Measurements from ENCODE around the gene PSEN2. TPM values are rescaled to one million over a fixed set of nuclear protein-coding genes. Genes with fewer than 3 reads are reported as not detected.
A peak's percentile ranks its signal among the peaks of the same experiment; 100 is the strongest.

The PSEN2 gene
- total RNA-seq, 1 donor from 2014 or later = 22.2 TPM

DNA sequence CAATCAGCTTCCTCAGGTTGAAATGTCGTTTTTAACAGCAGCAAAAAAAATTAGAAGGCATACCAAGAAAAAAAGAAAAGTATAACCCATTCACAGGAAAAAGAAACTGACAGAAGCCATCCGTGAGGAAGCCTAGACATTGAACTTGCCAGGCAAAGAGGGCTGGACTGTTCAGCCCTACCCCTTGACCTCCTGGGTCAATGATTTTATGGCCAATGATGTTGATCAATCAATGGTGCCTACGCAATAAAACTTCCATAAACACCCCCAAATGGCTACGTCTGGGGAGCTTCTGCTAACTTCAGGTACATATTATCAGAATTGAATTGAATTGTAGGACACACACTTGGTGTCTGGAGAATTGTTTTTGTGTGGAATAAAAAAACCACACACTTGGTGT, 4.8 kb upstream of the PSEN2 start:
- no peak for DNase-seq (ENCODE audit: low read depth)

DNA sequence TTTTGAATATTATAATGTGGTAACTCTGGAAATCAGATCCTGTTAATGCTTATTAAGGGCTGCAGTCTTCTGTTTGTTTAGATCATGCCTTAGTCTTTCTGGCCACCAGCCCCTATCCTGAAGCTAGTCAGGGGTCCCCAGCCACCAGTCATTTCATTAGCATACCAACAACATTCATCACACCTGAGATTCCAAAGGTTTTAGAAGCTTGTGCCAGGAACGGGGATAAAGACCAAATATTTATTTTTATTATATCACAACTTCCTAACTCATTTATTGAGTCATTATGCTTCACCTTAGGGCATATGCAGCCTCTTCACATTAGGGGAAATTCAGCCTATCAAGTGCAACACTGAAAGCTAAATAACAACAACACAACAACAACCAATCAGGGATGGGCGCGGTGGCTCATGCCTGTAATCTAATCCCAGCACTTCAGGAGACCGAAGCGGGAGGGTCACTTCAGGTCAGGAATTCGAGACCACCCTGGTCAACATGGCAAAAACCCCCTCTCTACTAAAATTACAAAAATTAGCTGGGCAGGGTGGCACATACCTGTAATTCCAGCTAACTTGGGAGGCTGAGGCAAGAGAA, 2.9 kb upstream of the PSEN2 start:
- no peak for DNase-seq (ENCODE audit: low read depth)

DNA sequence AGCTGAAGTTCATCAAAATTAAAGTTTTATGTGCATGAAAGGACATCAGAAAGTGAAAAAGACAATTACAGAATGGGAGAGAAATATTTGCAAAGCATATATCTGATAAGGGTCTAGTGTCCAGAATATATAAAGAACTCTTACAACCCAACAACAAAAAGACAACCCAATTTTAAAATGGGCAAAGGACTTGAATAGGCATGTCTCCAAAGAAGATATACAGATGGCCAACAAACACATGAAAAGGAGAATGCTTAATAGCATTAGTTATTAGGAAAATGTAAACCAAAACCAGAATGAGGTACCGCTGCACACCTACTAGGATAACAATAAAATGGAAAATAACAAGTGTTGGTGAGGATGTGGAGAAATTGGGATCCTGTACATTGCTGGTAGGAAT, 1.7 kb upstream of the PSEN2 start:
- no peak for DNase-seq (ENCODE audit: low read depth)

DNA sequence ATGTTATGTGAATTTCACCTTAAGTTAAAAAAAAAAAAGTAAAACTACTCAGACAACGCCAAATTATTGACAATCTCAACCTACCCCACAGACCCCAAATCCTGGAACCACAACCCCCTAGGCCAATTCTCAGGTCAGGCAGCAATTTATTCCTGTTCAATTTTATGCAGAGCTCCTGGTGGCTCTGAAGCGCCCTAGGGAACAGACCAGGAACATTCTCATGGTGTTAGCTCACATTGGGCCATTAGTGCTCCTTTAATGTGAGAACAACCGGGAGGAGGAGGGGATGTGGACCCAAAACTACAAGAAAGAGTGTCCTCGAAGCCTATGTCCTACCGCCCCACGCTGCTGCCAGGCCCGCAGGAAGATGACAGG, 403 bp upstream of the PSEN2 start:
- peak; percentile 74 for DNase-seq (ENCODE audit: low read depth)

DNA sequence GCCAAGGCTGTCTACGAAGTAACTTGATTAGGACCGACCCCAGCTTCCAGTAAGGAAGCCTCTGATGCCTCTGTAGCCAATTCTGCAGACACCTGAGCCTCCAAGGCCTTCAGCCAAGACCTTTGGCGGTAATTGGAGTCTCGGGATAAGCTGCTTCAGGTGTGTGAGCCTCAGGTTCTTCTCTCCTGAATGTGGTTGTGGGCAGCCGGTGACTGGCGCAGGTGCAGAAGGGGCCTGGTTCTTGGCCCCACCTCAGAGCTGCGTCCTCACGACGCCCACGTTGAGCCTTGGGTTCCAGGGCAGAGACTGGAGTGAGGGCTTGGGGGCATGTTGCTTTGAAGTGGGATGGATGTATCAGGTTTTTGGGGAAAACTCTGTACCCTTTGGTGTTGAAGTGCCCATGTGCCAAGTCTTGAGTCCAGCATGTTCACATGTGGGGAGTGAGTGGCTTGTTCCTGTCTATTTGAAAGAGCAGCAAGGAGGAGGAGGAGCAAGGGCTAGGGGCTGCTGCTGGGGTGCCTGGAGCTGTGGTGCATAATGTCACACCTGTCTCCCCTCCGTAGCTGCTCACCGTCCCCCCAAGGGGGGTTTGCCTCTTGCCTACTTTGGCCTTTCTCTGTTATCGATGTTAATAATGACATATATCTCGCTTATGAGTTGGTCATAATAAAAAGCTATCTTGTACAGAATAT, 1.4 kb downstream of the PSEN2 start:
- DNase-seq (ENCODE audit: low read depth) = no peak

DNA sequence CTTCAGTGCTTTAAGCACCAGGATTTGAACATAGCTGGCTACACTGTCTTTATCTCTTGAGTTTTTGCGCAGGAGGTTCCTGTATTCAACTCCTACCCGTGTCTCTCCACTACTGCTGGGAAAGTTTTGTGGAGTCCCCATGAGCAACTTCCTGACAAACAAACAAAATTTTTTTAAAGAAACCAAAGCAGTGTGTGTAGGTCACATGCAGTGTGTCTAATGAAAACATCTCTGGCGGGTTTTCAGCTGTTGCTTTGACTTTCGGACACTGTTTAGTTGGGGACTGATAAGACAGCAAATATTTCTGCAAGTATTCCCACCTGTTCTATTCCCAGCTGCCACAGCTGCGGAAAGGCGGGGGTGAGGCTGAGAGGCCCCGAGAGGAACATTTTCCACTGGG, 2.0 kb downstream of the PSEN2 start:
- DNase-seq (ENCODE audit: low read depth) = no peak

DNA sequence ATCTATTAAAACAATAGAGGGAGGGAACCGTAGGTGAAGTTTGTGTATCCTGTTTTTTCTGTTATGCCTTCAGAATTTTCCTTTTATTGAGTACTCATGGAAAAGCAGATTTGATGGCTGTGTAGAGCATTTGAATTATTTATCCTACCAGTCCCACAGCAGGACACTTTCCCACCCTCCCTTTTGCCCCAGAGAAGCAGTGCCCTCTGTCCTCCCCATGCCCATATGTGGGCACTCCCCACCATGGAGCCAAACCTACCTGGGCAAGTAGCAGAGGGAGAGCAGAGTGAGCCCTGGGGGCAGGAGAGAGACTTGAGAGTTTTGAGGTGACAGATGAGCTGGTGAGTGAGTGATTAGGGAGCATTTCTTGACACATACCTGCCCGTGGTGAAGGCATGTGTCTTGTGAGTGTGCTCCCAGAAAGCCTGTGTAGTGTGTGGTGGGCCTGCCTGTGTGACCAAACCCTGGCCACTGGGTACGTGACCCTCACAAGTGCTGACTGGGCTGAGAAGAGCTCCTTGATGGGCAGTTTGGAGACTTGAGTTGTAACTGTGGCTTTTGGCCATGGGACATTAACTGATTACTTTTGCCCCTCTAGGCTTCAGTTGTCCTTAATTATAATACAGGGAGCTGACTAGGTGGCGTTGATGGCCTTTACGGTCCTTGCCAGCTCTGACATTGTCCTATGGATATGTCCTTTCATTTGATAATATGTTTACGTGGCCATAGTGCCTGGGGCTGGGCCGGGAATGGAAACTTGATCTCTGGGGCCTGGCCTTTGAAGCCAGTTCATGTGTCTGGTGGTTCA, 3.6 kb downstream of the PSEN2 start:
- no peak for DNase-seq (ENCODE audit: low read depth)

DNA sequence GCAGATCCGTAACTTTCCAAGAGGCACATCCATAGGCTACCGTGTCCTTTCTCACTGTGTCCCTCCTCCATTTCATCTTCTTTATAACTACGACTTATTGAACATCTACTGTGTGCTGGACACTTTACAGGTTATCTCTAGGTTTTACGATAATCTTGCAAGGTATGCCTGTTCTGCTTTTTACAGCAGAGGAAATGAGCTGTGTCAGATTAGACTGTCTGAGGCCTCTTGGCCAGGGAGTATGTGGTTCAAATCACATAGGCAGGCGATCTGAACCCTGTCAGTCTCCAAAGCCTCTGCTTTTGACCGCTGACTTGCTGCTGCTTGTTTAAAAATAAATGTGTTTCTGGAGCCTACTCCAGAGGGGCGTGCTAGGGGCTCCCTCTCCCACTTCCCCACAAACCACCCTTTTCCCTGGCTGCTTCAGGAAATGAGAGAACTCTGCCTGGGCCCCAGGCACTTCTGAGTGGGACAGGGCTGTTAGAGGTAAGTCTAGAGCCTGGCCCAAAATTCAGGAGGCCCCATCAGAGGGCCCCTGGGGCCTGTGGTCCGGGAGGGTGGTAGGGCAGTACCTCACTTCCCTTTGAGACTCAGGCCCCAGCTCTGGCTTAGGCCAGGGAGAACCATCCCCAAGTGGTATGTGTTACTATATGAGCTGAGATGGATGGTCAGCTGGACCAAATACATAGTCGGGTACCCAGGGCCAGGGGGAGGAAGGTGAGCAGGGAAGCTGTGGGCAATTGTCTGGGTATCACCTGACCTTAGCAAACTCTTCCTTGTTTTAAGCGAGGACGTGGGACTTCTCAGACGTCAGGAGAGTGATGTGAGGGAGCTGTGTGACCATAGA, 4.4 kb downstream of the PSEN2 start:
- DNase-seq (ENCODE audit: low read depth) = no peak

DNA sequence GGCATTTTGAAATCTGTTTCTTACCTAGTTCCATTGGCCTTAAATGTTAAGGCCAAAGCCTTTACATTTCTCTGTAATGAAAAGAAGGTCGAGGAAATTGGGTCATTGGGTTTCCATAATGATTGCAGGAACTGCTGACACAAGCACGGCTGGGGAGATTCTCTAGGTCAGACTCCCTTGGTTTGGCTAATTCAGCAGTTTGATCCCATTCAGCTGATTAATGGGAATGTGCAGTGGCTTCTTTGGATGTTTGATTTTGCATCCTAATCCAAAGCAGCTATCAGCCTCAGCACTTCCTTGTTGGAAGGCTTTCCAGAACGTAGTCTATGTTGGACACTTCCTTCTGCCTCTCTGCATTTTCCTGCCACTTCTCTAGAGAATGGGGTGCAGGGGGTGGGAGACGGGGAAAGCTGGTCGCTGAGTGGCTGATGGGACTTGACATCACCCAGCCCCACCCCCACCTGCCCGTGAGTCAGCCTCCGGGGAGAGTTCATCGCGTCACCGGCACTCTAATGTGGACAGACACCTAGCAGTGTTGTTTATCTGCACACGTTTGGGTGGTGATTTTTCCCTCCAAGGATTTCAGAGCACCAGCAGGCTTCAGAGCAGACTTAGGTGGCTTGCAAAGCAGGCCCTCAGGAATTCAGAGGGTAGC, 5.4 kb downstream of the PSEN2 start:
- DNase-seq (ENCODE audit: low read depth) = peak; percentile 69

DNA sequence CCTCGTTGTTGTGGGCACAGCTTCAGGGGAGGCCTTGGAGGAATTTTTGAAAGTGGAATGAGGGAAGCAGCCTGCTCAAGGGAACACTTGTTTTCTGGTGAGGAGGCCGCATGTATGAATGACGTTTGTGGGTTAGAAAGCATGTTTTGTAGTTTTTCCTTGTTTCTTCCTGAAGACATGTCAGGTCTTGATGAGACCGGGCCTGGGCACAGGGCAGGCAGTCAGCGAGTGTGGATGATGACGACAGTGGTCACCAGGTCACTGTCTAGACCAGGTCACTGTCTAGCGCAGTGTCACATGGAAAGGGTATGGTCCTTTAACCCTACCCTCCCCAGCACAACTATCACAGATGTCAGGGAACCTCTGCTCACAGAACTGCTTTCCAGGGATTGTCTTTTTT, 7.3 kb downstream of the PSEN2 start:
- DNase-seq (ENCODE audit: low read depth) = no peak

DNA sequence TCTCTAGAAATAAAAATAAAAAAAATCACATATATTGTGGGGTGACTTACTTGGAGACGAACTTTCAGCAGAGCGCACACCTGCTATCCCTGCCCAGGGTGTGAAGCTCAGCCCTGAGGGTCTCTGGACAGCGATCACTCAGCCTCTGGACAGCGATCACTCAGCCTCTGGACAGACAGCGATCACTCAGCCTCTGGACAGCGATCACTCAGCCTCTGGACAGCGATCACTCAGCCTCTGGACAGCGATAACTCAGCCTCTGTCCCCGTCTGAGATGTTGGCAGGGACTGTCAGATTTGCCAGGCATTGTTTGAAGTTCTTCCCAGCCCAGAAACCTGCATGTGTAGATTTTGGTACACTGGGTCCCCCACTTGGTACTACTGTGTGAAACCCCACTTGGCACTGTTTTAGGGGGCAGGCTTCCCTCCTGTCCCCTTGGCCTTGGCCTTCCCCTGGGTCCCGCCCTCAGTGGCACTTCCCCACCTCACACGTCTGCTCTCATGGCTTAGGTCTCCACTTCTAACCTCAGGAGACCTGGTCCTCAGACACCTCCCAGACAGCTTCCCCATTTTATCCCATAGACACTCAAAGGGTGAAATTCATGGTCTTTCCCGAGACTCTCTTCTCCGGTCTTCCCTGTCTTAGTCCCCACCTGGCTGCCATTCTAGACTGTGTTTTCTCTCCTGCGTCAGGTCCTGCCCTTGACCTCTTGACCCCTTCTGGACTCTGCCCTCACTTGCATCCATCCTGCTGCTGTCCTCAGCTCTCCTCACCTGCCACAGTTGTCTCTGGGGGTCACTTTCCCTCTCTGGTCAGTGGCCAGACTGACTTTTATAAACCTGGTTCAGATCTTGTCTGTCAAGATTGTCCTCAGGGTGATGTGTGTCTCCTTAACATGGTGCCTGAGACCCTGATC, 10.2 kb downstream of the PSEN2 start:
- no peak for DNase-seq (ENCODE audit: low read depth)

DNA sequence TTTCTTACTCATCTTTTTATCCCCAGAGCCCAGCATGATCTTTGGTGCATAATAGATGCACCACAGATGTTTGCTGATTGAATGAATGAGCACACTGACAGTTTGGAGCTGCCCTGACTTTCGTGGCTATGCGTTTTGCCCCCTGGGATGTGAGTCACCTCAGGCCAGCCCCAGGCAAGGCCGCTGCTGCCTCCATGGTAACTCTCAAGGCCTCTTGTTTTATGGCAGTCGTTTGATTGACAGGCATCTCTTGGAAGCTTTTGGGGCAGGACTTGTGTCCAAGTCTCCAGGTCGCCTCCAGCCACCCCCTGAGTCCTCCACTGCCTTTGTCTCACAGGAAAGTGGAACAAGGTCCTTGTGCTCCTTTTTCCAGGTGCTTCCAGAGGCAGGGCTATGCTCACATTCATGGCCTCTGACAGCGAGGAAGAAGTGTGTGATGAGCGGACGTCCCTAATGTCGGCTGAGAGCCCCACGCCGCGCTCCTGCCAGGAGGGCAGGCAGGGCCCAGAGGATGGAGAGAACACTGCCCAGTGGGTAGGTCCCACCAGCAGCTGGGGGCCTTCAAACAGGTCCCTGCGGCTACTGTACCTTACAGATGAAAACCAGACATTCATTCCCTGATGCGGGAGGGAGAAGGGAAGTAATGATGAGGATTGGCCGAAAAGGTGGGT, 11.2 kb downstream of the PSEN2 start:
- DNase-seq (ENCODE audit: low read depth) = no peak

DNA sequence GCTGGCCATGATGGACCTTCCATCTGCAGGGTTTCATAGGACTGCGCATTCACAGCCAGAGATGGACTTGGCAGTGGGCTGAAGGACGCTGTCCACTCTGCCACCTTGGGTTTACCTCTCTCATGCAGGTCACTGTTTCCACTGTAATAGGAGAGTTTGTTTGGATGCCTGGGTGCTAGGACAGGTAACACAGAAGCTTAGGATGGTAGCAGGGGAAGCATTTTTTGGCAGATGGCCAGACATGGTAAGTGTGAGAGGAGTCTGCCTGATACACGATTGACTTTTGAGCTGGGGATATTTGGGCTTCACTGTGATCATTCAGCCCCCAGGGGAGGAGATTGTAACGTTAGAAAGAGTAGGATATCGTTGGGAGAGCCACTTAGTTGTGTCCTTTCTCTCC, 11.8 kb downstream of the PSEN2 start:
- DNase-seq (ENCODE audit: low read depth) = no peak

DNA sequence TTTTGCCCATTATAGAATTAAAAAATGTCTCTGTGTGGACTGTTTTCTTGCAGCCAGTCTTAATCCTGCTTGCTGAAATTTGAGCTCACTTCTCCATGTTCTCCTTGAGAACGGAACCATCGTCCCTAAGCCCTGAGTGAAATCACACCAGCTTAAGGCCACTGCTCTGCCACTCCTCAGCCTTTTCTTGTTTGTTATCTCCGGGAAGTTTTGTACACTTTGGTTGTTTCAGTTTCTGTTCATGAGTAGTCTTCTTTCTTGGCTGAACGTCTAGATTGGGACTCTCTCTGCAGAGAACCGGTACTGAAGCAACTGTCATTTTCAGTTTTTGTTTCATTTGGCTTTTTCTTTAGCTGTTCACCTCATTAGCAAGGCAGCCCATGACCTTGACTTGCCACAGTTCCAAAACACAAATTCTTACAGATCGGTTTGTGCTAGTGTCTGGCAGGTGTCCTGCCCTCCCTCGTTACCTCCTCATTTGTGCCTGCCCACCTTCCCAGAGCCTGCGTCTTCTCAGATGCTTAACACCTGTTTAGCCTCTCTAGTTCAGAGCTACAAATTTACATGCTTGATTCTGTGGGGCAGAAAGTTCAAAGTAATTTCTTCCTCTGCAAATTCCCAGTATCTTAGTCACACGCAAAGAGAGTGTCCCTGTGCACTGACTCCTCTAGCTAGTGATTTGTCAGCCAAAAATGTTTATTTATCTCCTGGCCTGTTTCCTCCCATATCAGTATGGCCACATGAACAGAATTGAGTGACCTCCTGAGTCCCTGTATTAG, 12.4 kb downstream of the PSEN2 start:
- DNase-seq (ENCODE audit: low read depth) = peak; percentile 57

DNA sequence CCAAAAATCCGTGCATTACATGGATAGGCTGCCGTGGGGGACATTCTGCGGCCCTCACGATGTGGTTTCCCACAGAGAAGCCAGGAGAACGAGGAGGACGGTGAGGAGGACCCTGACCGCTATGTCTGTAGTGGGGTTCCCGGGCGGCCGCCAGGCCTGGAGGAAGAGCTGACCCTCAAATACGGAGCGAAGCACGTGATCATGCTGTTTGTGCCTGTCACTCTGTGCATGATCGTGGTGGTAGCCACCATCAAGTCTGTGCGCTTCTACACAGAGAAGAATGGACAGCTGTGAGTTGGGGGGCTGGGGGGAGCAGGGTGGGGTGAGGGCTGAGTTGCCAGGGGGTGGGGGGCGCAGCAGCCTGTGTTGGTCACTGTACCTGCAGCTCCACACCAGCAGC, 13.2 kb downstream of the PSEN2 start:
- no peak for DNase-seq (ENCODE audit: low read depth)

DNA sequence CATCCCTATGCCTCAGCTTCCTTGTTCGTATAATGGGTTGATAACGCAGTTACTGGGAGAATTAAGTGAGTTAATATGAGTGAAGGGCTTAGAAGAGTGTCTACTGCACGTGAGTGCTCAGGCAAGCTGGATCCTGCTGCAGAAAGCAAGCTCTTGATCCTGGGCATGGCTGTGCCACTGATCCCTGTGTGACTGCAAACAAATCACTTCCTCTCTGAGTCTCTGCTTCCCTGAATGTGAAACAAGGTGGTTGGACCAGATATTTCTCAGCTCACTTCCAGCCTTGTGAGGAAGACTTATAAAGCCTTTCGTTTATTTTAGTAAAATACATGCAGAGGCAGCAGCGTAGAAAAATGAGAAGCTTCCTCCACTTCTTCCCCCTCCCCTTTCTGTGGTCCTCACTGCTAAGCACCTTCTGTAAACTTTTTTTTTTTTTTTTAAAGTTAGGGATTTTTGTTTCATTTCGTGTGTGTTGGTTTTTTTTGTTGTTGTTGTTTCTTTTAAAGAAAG, 13.8 kb downstream of the PSEN2 start:
- DNase-seq (ENCODE audit: low read depth) = no peak

DNA sequence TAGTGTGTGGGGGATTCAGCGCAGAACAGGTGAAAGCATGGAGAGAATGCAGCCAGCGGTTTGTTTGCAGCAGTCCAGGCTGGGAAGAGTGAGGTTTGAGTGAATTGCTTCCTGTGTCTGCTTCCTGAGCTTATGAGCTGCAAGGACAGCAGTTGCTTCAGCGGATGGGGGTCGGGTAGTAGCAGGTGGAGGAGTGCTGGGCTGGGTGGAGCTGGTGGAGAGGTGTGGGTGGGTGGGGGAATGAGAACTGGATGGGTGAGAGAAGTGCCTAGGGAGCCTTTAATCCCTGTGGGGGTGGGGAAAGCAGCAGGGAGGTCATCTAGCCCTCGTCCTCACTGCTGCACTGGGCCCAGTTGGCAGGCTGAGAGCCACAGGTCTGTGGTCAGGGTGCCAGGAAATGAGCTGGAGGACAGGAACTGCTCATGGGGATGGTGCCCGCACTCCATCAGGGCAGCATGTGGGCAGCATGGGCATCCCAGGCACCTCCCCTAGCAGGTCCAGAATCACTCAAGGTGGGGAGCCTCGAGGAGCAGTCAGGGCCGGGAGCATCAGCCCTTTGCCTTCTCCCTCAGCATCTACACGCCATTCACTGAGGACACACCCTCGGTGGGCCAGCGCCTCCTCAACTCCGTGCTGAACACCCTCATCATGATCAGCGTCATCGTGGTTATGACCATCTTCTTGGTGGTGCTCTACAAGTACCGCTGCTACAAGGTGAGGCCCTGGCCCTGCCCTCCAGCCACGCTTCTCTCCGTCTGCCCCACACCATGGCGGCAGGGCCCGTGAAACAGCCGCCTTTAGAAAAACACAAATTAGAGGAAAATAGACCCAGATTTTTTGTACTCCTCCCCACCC, 14.8 kb downstream of the PSEN2 start:
- DNase-seq (ENCODE audit: low read depth) = no peak
